AG09309 (cell line): ENCODE results near the gene PRLH.

Source experiments
- DNase-seq: peaks from one replicate; pipeline ENCODE4 v3.0.0-alpha.2; 2010; ENCODE audit warnings: low read depth
- H3K4me3 ChIP-seq: 2 replicates; pipeline ENCODE4 v1.5.1; 2011; ENCODE audit warnings: mild to moderate bottlenecking, low read depth, low read length, moderate library complexity; ENCODE audit not compliant: control insufficient read depth
- TF ChIP-seq, protein P1 (sequence below): IDR thresholded peaks from 2 replicates; pipeline ENCODE4 v1.5.1; 2011; ENCODE audit warnings: mild to moderate bottlenecking, low read depth, low read length, inconsistent platforms; ENCODE audit not compliant: insufficient read depth, control insufficient read depth; ENCODE audit errors: missing control alignments

The PRLH gene

DNA sequence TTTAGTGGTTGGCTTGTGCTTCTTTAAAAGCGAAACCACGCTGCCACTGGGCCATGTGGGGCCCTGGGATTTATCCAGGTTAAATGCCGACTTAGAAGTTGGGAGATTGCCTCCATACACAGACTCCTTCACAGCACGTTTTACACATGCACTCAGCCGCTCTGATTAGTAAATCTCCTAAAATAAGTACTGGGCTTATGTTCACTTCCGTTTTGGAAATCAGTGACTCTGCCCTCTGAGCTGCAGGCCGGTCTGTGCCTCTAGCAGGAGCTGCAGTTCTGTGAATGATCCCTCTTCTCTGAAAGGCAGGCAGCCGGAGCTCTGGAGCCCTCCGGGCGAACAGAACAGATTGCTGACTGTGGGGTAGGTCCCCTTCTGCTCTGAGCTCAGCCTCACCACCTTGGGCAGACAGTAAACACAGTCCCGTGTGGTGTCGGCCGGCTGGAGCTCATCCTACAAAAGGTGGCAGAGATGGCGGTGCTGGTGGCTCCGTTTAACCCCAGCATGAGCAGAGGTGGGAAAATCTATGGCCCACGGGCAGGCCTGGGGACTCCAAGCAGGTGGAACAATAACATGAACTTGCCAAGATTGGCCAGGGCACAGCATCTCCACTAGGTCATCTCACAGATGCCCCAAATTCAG, 34.0 kb downstream of the PRLH start:
- TF ChIP-seq, protein P1, sequence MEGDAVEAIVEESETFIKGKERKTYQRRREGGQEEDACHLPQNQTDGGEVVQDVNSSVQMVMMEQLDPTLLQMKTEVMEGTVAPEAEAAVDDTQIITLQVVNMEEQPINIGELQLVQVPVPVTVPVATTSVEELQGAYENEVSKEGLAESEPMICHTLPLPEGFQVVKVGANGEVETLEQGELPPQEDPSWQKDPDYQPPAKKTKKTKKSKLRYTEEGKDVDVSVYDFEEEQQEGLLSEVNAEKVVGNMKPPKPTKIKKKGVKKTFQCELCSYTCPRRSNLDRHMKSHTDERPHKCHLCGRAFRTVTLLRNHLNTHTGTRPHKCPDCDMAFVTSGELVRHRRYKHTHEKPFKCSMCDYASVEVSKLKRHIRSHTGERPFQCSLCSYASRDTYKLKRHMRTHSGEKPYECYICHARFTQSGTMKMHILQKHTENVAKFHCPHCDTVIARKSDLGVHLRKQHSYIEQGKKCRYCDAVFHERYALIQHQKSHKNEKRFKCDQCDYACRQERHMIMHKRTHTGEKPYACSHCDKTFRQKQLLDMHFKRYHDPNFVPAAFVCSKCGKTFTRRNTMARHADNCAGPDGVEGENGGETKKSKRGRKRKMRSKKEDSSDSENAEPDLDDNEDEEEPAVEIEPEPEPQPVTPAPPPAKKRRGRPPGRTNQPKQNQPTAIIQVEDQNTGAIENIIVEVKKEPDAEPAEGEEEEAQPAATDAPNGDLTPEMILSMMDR: peak; percentile 54
- DNase-seq: peak; percentile 66
- H3K4me3 ChIP-seq: no peak overlapping the region

DNA sequence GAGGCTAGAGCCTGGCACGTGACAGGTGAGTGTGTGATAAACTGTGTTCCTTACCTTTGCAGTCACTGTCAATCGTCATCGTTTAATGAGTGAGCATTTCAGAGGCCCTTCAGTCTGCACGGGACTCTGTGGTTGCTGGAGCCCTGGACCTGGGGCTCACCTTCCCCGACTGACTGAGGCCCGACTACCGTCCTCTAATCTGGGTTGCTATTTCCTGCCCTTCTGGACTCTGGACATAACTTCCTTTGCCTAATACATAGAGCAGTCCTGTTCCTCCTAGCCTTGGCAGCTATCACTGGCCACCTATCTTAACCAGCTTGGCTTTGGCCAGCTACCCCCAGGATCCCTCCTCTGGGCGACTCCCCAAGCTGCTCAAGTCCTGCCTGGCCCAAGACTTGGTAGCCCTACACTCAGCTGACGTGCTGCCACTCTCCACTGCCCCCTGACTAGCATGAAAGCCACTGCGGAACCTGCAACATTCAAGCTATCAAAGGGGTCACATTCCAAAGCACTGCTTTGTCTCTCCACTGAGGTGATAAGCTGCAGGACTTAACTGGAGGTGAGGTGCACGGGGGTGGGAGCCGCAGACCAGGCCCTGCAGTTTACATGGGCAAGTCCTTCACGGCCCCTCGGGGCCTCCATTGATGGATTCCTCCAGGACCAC, 35.2 kb downstream of the PRLH start:
- H3K4me3 ChIP-seq: no peak overlapping the region
- DNase-seq: no peak
- TF ChIP-seq, protein P1: no peak

DNA sequence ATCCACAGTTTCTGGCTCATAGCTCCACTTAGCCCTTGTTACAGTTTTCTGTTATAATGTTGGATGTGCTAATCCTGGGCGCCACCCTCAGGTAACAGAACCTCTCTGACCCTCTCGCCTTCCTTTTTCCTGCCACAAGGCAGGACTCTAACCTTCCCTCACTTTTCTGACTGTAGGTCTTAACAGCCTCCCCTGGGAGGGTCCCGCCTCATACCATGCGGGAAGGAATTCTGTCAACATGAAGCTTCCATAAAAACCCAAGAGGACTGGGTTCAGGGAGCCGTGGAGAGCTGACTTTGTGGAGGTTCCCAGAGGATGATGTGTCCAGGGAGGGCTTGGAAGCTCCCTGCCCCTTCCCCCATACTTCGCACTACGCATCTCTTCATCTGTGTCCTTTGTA, 36.0 kb downstream of the PRLH start:
- no peak overlapping the region for H3K4me3 ChIP-seq
- TF ChIP-seq, protein P1: no peak

DNA sequence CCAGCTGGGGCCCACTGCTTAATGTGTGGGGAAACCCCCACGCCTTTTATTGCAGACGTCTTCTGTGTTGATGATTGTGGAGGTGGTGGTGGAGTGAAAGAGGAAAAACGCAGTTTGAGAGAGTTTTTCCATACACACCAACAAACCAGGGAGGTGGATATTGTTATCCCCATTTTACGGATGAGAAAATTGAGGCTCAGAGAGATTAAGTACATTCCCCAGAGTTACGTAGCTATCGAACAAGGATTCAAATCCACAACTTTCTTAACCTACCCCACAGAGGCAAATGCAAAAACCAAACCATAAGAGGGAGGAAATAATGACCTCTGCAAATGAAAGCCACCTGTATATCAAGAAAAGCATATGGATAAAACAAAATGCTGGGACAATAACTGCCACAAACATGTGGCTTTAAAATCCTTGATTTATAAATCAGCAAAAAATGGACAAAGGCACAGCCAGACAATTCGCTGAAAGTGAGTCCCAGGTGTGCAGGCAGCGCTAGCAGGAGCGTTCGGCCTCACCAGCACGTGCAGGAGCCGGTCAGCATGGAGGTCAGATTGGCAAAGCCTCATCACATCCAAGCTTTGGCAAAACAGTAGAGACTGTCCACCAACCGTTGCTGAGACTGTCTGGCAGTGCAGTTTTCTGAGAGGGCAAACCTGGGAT, 36.8 kb downstream of the PRLH start:
- DNase-seq: no peak
- TF ChIP-seq, protein P1: no peak

More for the DNA sequence above, 36.0 kb downstream of the PRLH start:
- DNase-seq: no peak

DNA sequence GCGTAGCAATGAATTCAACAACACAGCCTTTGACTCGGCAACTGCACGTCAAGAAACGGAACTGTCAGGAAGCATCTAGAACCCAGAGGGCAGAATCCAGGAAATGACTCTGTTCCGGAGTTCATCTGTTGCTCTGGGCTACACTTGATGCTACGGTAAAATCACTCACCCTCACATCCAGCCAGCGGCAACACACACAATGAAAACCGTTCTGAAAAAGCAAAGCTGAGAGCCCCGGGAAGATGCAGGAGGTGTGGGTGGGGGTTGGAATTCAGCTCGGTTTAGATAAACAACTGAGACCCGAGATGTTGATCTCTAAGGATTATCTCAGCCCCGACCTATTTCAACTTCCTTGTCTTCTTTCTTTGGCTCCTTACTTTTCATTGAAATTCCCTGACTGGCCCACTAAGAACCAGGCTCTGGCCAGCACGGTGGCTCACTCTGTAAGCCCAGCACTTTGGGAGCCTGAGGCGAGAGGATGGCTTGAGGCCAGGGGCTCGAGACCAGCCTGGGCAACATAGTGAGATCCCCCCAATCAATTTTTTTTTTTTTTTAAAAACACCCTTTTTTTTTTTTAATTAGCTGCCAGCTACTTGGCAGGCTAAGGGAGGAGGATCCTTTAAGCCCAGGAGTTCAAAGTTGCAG, 37.5 kb downstream of the PRLH start:
- DNase-seq: no peak
- no peak overlapping the region for H3K4me3 ChIP-seq

More for the DNA sequence above, 36.8 kb downstream of the PRLH start:
- no peak overlapping the region for H3K4me3 ChIP-seq

DNA sequence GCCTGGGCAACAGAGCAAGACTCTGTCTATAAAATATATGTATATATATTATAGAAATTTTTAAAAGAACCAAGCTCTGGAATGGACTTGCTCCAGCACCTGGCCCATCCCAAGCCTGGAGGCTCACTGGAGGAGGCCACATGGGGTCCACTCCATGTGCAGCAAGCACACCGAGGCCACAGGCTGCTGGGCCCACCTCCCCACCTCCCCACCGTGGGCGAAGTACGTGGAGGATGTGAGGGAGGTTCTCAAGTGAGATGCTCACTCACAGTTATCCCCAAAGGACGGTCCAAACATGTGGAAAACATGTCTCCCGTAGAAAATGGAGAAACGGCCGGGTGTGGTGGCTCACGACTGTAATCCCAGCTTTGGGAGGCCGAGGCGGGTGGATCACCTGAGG, 38.0 kb downstream of the PRLH start:
- DNase-seq: no peak
- TF ChIP-seq, protein P1: no peak
- H3K4me3 ChIP-seq: no peak overlapping the region

More for the DNA sequence above, 37.5 kb downstream of the PRLH start:
- TF ChIP-seq, protein P1: no peak
